LoVo (cell line): ENCODE measurements around the gene RTP2.

Source experiments
- DNase-seq: peaks from one replicate; pipeline ENCODE4 v3.0.0-alpha.2; 2016; ENCODE audit warnings: low spot score

The RTP2 gene

GRCh38 chr3:187702507-187703033, at the start of gene RTP2:
TSS of gene RTP2 (minus strand) at chr3:187702557. CDS start at chr3:187702128, 429 bp downstream.
- DNase-seq: no peak

GRCh38 chr3:187750513-187751123, 48.3 kb upstream of the RTP2 start:
- peak; percentile 13 for DNase-seq

GRCh38 chr3:187750006-187750512, 47.7 kb upstream of the RTP2 start:
- peak; percentile 82 for DNase-seq

GRCh38 chr3:187748050-187748481, 45.7 kb upstream of the RTP2 start:
- DNase-seq: peak; percentile 67

GRCh38 chr3:187747506-187747905, 45.1 kb upstream of the RTP2 start:
- DNase-seq: no peak

- DNase-seq: no peak
These were observed 44.3 kb upstream of the RTP2 start for GRCh38 chr3:187746442-187747281.

- no peak for DNase-seq
These were observed 43.7 kb upstream of the RTP2 start for GRCh38 chr3:187746059-187746441.

- peak; percentile 93 for DNase-seq
These were observed 43.1 kb upstream of the RTP2 start, which contains the start of gene BCL6 for GRCh38 chr3:187745201-187746058. TSS of gene BCL6 (minus strand) at chr3:187745468. CDS start at chr3:187733693, 11,775 bp downstream.

GRCh38 chr3:187744169-187745151, 42.1 kb upstream of the RTP2 start:
- DNase-seq: peak; percentile 16

- DNase-seq: peak; percentile 21
These were observed 41.1 kb upstream of the RTP2 start for GRCh38 chr3:187743195-187744141.

- DNase-seq: peak; percentile 61
These were observed 40.2 kb upstream of the RTP2 start for GRCh38 chr3:187742351-187743171.

GRCh38 chr3:187741403-187742350, 39.3 kb upstream of the RTP2 start:
- peak; percentile 80 for DNase-seq

GRCh38 chr3:187740421-187741399, 38.4 kb upstream of the RTP2 start:
- DNase-seq: peak; percentile 64

- peak; percentile 84 for DNase-seq
These were observed 37.4 kb upstream of the RTP2 start for GRCh38 chr3:187739561-187740332.

- DNase-seq: no peak
These were observed 36.8 kb upstream of the RTP2 start for GRCh38 chr3:187739094-187739560.
